HPDE6-E6E7 (cell line): ENCODE measurements around the gene GALNT5.
"Not testable (repeated sequence)": the region's sequence is repeated elsewhere in the genome, so short reads cannot be mapped to it uniquely, and the experiment has no call there.

Experiments used
- DNase-seq: peaks from one replicate; pipeline ENCODE4 v3.0.0; 2011; ENCODE audit warnings: missing footprints; ENCODE audit errors: extremely low spot score

GALNT5 gene

DNA sequence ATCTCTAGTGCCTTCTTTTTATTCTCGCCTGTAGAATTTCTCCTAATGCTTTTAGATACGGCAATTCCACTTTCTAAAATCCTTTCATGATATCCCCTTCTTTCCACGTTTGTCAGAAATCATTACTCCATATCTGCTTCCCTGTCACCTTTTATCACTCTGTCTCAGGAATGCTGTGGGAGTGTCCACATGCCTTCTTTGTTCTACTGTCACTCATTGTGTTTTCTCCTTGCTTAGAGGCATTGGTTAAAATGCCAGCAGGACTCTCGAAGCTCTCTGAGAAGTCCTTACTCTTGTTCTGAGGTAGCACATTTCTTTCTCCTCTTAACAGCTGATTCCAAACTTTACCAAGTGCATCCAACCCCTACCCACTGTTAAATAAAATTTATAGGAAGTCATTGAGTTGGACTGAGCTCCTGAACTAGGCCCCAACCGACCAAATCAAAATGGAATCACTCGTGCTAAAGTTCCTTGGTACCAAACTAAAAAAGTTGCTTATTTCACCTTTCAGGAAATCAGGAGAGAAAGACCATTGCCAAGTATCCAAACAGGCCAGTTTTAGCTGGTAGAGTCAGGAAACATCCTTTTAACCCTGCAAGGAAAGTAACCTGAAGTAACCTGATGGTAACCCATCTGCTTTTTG, 10.6 kb upstream of the GALNT5 start:
- DNase-seq, result peak; percentile 46

DNA sequence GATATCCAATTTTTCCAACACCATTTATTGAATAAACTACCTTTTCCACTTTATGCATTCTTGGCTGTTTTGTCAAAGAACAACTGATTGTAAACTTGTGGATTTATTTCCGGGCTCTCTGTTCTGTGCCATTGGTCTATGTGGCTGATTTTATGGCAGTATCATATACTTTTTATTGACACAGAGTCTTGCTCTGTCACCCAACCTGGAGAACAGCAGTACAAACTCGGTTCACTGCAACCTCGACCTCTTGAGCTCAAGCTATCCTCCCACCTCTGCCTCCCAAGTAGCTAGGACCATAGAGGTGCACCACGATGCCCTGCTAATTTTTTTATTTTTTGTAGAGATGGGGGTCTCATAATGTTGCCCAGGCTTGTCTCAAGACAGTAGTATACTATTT, 6.7 kb upstream of the GALNT5 start:
- no peak for DNase-seq

DNA sequence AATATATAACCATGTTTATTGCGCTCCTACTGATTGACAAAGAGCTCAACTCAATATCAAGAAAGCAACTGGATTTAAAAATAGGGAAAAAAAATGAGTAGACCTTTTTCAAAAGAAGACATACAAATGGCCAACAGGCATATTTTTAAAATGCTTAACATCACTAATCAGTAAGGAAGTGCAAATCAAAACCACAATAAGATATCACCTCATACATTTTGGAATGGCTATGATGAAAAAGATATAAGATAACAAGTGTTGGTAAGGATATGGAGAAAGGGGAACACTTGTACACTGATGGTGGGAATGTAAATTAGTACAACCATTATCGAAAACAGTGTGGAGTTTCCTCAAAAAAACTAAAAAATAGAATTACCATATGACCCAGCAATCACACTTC, 5.6 kb upstream of the GALNT5 start:
- DNase-seq, result no peak

DNA sequence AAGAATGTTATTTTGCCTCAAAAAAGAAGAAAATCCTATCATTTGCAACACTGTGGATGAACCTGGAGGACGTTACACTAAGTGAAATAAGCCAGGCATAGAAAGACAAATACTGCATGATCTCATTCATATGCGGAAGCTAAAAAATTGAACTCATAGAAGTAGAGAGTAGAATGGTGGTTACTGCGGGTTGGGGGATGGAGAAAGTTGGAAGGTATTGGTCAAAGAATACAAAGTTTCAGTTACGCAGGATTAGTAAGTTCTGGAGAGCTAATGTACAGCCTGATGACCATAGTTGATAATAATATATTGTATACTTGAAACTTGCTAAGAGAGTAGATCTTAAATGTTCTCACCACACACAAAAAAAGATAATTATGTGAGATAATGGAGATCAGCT, 5.0 kb upstream of the GALNT5 start:
- no peak for DNase-seq

DNA sequence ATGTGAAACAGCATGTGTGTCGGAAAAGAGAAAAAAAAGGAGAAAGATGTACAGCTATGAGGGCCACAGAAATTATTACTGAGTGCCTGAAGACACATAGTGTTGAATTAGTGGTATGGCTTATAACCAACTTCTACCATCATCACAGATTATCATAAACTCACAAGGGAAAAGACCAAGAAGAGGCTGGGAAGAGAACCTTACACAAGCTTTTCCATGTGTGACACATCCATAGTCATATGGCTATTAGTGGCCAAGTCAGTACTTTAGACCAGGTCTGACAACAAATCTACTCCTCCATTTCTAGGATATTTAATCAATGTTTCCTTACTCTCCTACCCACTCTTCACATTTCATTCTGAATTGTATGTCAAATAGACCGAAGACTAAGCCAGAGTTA, 3.5 kb upstream of the GALNT5 start:
- DNase-seq, result no peak

DNA sequence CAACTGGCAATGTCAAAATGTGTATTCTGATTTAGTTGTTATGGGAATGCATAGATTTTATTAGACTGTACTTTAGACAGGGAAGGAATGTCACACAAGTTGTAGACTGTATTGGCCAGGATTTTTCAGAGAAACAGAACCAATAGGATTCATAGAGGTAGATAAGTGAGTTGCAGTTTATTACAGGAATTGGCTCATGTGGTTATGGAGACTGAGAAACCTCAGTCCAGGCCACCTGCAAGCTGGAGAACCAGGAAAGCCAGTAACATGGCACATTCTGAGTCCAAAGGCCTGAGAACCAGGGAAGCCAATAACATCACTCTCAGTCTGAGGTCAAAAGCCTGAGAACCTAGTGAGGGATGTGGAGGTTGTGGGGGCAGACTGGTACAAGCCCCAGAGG, 1.8 kb upstream of the GALNT5 start:
- no peak for DNase-seq

DNA sequence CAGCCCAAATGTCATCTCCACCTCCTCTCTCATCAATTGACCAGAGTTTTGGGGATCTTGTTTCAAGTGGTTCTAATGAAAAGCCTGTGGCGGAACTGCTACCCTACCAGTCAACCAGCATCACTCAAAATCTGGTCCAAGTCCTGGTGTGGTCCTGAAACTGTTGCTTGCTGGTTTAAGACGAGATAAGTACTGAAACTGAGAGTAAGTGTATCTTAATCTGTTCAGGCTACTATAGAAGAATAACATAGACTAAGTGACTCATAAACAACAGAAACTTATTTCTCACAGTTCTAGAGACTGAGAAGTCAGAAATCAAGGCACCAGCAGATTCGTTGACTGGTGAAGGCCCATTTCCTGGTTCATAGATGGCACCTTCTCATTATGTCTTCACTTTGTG, 879 bp upstream of the GALNT5 start:
- DNase-seq, result no peak

DNA sequence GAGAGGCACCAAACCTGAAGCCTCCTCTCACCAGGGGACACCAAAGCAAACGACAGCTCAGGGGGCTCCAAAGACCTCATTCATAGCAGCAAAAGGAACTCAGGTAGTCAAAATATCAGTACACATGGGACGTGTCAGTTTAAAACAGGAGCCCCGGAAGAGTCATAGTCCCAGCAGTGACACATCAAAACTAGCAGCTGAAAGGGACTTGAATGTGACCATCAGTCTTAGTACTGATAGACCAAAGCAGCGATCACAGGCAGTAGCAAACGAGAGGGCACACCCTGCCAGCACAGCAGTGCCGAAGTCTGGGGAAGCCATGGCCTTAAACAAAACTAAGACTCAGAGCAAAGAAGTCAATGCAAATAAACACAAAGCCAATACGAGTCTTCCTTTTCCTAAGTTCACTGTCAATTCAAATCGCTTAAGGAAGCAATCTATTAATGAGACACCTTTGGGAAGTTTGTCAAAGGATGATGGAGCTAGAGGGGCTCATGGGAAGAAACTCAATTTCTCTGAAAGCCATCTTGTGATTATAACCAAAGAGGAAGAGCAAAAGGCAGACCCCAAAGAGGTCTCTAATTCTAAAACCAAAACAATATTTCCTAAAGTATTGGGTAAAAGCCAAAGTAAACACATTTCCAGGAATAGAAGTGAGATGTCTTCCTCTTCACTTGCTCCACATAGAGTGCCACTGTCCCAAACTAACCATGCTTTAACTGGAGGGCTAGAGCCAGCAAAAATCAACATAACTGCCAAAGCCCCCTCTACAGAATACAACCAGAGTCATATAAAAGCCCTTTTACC, 1.2 kb downstream of the GALNT5 start:
- DNase-seq, result no peak

DNA sequence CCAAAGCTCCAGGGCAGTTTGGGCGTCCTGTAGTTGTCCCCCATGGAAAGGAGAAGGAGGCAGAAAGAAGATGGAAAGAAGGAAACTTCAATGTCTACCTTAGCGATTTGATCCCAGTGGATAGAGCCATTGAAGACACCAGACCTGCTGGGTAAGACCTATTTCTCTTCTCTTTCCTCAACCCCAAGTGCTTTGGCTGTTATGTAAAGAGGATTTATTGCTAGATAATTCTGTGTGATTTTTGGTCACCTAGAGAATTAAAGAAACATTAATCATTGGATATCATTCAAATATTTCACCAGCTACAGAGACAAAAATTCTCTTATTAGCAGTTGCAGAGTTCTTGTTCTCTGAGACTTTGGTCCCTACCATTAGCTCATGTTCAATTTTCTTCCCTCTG, 1.9 kb downstream of the GALNT5 start:
- DNase-seq, result no peak

DNA sequence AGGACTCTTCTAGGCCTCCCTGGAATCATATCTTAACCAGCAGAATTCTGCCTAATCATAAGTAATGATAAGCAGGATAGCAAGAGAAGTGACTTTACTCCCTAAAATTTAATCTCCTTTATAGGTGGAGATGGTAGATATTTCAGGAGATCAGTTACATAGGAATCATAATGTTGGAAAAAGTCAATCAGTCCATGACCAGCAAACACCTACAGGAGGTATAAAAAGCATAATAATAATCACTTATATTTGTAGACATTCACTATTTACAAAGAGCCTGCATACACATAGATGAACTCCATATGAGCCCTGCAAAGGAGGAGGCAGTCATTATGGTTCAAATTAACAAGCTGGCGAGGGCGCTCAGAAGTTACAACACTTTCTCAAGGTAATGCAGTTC, 2.5 kb downstream of the GALNT5 start:
- DNase-seq, result no peak

DNA sequence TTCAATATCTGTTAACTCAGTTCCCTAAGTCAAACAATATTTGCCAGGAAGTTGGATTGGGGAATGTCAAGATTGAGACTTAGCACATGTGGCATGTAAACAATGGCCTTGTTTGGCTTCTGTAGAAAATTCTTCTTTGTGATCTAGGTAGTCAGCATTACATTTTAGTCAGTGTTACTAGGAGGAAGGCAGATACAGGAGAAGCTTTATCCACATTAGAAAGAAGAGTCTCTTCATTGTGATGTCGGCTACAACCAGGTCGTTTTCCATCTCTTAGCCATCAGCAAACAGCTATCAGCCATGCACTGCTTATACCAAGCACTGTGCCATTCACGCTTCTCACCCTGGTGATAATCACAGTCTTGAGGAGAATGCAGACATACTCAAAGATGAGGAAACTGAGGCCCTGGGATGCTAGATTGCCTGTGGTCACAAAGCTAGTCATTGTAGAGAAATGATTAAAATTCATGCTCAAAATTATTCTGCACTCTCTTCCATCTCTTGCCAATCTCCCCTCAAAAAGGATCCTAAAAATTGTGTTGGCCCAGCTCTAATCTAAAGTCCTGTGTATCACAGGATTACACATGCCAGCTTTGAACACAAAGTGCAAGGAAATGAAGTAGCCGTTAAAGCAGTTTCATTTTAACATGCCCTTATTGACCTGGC, 3.2 kb downstream of the GALNT5 start:
- no peak for DNase-seq

DNA sequence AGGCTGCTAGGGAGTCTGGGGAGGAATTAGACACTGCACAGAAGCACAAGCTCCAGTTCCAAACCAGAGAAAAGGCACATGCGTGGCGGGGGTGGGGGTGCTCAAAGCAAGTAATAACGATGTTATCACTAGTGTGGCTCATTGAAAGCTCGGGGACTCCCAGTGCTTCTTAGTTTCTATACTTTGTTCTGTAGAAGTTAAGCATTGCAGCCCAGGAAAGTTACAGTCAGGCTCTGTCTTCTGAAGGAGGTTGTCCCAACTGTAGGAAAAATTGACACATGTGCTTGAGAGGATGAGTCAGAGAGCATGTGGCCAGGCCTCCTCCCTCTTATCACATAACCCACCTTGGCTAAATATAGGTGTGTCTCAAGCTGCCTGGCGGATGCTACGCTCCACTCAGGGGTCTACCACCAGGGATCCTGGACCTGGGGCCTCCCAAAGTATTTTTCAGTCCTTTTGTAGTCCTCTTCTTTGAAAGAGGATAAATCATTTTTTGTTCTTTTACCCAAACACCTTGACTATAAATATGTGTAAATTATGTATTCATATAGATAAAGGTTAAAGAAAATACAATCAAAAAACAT, 3.8 kb downstream of the GALNT5 start:
- DNase-seq, result peak; percentile 61

DNA sequence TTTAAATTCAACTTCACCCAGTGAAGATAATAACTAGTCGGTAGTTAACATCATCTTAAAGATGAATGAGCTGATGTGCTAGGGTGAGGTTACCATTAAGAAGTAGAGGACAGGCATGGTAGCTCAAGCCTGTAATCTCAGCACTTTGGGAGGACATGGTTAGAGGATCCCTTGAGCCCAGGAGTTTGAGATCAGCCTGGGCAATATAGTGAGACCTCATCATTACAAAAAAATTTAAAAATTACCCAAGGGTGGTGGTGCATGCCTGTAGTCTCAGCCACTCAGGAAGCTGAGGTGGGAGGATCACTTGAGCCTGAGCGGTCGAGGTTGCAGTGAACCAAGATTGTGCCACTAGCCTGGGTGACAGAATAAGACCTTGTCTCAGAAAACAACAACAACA, 4.7 kb downstream of the GALNT5 start:
- no peak for DNase-seq

DNA sequence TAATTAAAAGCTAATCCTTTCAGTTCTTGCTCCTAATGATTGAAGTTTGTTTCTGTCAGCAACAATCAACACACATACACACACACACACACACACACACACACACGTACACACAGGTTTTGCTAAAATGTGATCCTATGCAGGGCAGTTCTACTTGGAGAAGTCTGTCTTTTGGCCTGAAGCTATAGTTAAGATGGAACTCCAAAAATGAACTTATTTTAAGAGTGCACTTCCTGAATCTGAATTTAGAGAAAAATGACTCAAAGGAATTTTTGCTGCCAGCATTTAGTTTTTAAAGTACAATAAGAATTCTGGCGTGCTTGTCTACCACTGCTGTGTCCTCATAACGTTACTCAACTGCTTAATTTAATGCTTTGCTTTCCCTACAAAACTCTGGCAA, 6.6 kb downstream of the GALNT5 start:
- no peak for DNase-seq

DNA sequence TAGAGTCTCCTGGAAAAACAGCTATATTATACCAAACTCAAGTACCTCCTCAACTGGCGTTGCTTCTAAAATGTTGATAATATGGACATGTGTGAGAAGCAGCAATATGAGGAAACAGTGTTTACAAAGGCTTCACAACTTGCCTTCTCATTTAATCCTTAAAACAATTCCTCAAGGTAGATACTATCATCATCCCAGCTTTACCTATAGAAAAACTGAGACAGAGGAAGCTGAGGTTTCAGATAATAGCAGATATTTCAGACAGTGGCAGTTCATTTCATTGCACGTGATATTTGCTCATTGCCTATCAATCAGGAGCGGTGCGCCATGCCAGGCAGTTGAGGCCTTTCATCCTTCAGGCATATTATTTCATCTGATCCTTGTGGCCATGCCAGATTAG, 8.3 kb downstream of the GALNT5 start:
- no peak for DNase-seq

DNA sequence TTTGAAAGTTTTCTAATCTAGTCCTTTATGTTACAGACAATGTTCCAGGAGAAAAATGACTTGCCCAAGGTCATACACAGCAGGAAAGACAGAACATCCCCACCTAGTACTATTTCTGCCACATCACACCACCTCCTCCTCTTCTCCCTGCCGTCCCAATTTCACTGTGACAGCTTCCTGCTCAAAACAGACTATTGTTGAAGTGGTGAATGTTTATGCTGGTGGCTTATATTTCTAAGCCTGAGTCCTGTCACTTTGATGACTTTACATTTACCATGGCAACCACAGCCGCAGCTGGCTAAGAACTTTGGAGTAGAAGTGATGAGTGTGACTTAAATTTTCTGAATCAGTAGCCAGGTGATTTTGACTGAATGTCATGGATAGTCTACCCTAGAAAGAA, 10.0 kb downstream of the GALNT5 start:
- no peak for DNase-seq

DNA sequence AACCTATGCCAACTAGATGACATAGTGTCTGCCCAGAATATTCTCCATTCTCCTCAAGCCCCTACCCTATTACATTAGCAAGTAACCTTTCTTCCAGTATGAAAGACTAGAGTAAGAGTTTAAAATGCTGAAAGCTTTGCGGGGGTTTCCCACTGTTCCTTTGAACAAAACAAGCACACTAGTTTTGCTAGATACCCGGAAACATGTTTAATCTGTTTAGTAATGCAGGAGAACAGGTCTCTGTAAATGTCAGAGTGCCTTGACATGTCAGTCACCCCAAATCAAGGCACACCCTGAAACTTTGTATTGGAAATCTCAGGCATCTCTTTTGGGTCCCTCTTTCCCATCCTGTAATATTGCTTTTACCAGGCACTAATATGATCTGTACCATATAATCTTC, 11.6 kb downstream of the GALNT5 start:
- no peak for DNase-seq

DNA sequence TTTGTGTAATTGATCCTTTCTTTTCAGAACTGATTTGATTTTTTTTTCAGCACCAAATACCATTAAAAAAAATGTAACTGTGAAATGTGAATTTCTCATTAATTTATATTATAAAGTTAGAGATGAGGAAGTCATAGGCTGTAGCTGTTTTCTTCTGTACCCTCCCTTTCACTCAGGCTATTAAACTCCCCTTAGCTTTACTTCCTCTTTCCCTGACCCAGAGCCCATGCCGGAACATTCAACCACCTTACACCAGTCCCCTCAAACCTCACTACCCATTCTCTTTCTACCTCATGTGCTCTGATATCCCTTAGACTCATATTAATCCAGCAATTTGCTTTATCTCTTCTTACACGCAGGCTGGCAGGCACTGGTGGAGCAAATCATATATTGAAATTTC, 12.4 kb downstream of the GALNT5 start:
- DNase-seq, result no peak

DNA sequence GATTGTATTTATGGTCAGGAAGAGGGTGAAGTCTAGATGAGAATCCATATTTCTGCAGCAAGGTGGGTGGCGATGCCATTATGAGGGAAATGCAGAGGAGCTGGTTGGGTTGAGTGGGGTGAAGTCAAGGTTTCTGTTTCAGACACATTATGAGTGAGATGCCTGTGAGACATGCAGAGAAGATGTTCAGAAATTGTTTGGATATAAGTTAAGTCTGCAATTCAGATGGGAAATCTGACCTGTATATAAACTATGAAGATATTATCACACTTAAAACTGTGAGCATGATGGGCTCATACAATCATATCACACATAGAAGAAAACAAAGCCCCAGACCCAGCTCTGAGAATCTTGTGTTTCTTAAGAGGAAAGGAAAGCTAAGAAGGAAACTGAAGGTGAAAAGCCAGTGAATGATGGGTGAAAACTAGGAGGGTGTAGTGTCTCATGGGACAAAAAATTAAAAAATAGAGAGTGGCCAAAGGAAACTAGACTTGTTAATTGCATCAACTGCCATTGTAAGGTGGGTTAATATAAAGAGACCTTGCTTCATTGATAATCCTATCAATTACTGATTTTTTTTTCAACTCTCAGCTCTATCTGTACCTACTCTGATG, 14.2 kb downstream of the GALNT5 start:
- DNase-seq, result no peak

DNA sequence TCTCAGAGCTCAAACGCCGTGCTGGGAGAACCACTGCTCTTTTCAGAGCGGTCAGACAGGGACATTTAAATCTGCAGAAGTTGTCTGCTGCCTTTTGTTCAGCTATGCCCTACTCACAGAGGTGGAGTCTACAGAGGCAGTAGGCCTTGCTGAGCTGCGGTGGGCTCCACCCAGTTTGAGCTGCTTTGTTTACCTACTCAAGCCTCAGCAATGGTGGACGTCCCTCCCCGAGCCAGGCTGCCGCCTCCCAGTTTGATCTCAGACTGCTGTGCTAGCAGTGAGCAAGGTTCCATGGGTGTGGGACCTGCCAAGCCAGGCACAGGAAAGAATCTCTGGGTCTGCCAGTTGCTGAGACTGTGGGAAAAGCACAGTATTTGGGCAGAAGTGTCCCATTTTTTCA, 21.8 kb downstream of the GALNT5 start:
- not testable (repeated sequence) for DNase-seq

DNA sequence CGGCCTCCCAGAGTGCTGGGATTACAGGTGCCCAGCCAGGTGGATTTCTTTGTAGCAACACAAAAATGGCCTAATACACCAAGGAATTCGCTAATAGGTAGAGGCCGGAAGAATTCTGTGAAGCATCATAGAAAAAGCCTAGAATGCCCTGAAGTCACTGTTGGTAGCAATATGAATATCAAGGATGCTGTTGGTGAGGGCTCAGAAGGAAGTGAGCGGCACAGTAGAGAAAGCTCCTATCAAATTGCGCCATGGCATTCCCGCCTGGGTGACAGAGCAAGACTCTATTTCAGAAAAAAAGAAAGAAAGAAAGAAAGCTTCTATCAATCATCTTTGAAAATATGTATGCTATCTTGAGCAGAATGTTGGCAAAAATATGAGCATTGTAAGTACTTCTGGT, 23.8 kb downstream of the GALNT5 start:
- DNase-seq, result no peak

DNA sequence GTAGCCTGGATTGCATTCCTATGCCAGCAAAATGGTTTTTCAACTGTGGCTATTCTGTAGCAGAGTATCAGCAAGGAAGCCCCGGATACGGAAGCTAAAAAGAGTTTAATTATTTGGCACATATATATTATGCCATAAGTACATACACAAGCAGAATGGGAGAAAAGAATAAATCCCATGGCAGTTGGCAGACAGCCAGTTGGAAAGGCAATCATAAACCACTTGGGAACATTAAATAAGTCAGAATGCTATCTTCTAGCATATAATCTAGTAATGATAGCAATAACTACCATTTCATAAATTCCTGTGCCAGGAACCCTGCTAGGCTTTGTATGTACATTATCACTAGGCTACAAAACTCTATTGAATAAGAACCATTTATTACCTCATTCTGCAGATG, 26.0 kb downstream of the GALNT5 start:
- DNase-seq, result no peak
